Ovary (tissue), 3 donors: Measurements from ENCODE around the gene PTPN3.
A peak's percentile ranks its signal among the peaks of the same experiment; 100 is the strongest.

Experiments
- POLR2A ChIP-seq: fragments of 450-650 bp; IDR thresholded peaks from one replicate; pipeline ENCODE4 v1.6.1; 2017; ENCODE audit warnings: antibody characterized with exemption, mild to moderate bottlenecking, moderate library complexity
- TF ChIP-seq, protein P1 (sequence below), 3 donors: fragments of 450-650 bp in 2 of 3; fragments of 200-600 bp in 1 of 3; IDR thresholded peaks; one replicate each; pipeline versions ENCODE4 v1.5.1 to v1.8.0; 2016 to 2022; ENCODE audit warnings: antibody characterized with exemption in 3 of 3, mild to moderate bottlenecking in 1 of 3
- donor health status: DM: no; HTN: no; CAD: no.

DNA sequence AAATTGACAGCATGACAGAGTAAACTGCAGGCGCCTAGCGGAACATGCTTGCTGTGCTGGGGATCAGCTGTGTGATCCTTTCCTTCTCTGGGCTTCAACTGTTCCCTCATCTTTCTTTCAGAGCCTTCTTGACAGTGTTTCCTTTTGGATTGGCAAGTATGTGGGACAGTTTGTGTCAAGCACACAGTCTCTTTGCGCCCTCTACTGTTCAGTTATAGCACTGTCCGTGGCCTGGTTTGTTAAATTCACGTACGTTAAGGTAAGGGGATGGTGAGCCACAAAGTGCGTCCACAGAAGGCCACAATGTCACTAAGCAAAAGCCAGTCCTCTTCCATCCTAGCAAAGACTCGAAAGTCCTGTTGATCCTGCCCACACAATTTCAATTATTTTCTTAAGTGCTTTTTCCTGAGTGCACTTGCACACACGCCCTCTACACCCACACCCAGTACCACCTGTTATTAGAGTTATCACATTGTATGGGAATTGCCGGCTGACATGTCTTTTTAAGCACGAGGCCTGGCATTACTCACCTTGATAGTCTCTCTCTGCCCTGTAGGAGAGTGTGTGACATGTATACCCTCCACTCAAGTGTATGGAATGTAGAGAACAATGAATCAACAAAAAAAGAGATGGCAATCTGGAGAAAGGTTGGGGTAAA lies 22.5 kb upstream of the PTPN3 start:
- TF ChIP-seq, protein P1, sequence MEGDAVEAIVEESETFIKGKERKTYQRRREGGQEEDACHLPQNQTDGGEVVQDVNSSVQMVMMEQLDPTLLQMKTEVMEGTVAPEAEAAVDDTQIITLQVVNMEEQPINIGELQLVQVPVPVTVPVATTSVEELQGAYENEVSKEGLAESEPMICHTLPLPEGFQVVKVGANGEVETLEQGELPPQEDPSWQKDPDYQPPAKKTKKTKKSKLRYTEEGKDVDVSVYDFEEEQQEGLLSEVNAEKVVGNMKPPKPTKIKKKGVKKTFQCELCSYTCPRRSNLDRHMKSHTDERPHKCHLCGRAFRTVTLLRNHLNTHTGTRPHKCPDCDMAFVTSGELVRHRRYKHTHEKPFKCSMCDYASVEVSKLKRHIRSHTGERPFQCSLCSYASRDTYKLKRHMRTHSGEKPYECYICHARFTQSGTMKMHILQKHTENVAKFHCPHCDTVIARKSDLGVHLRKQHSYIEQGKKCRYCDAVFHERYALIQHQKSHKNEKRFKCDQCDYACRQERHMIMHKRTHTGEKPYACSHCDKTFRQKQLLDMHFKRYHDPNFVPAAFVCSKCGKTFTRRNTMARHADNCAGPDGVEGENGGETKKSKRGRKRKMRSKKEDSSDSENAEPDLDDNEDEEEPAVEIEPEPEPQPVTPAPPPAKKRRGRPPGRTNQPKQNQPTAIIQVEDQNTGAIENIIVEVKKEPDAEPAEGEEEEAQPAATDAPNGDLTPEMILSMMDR (IDR thresholded peaks at IDR 0.05): peak; percentile 35 to 43 (median 38)
- TF ChIP-seq POLR2A: no peak
